Esophagus (tissue), 2 donors: ENCODE measurements around the gene KATNA1. TPM values are rescaled to one million over a fixed set of nuclear protein-coding genes. Genes with fewer than 3 reads are reported as not detected.
"Not testable (repeated sequence)": the region's sequence is repeated elsewhere in the genome, so short reads cannot be mapped to it uniquely, and the experiment has no call there.

Experiments used
- H3K27ac ChIP-seq, 2 donors: one replicate each; pipeline ENCODE4 v1.5.1; 2013; ENCODE audit warnings: low read depth in 2 of 2, mild to moderate bottlenecking in 2 of 2, inconsistent platforms in 1 of 2, low read length in 1 of 2, moderate library complexity in 1 of 2
- H3K27me3 ChIP-seq, 2 donors: one replicate each; pipeline ENCODE4 v1.6.1; 2013; ENCODE audit warnings: low read length in 2 of 2, control low read depth in 1 of 2, mild to moderate bottlenecking in 1 of 2; ENCODE audit not compliant: insufficient read depth in 2 of 2, control insufficient read depth in 1 of 2
- H3K36me3 ChIP-seq, 2 donors: one replicate each; pipeline ENCODE4 v1.6.1; 2013; ENCODE audit warnings: low read length in 1 of 2; ENCODE audit not compliant: control insufficient read depth in 2 of 2, insufficient read depth in 2 of 2
- H3K4me1 ChIP-seq, 2 donors: one replicate each; pipeline ENCODE4 v1.6.1; 2013; ENCODE audit warnings: low read length in 1 of 2; ENCODE audit not compliant: control insufficient read depth in 2 of 2, insufficient read depth in 2 of 2
- H3K4me3 ChIP-seq, 2 donors: one replicate each; pipeline ENCODE4 v1.5.1; 2013; ENCODE audit warnings: low read length in 2 of 2, mild to moderate bottlenecking in 2 of 2, low read depth in 1 of 2, moderate library complexity in 1 of 2
- H3K9me3 ChIP-seq, 2 donors: one replicate each; pipeline ENCODE4 v1.6.1; 2013; ENCODE audit warnings: mild to moderate bottlenecking in 2 of 2, low read depth in 1 of 2, low read length in 1 of 2, moderate library complexity in 1 of 2; ENCODE audit not compliant: control insufficient read depth in 2 of 2, insufficient read depth in 1 of 2
- WGBS, 2 donors: extraction: QIAGEN DNeasy Blood & Tissue Kit; methylation state at CpG; one replicate each; pipeline ENCODE4 v1.1.7; 2013; 5-methylcytosine and 5-hydroxymethylcytosine counted together
- polyA plus RNA-seq, 2 donors: library from polyadenylated mRNA; stranded (reverse); fragments of 200-250 nt; gene quantifications; one replicate each; pipeline ENCODE4 v1.2.3, GENCODE V29; 2013
- donor health status: healthy with polysubstance abuse.
- donor health status: Bipolar disorder and iron deficiency.

Gene KATNA1
- 10 to 100 TPM in 1 of 2 donors, 1 to 10 TPM in 1; 6.8 to 12.1 TPM for polyA plus RNA-seq

GRCh38 chr6:149648148-149649145 lies at the start of gene KATNA1:
TSS of gene KATNA1 (minus strand) at chr6:149648714. CDS start at chr6:149638547, 10,167 bp downstream.
- Histone ChIP-seq H3K27ac (peak within 1 kb of the TSS; percentile 86 to 96), H3K36me3 (no peaks in the 10 kb centered on the region), H3K9me3 (no peaks in the 10 kb centered on the region), H3K4me3 (peak within 1 kb of the TSS; percentile 90), H3K27me3 (no peaks in the 10 kb centered on the region), H3K4me1 (no peaks in the 10 kb centered on the region)
- 0 to 1% methylated on average over 69 of the region's 69 CpGs for WGBS, 2 donors

GRCh38 chr6:149698175-149698574 lies 49.7 kb upstream of the KATNA1 start:
- Histone ChIP-seq H3K27ac (no peak overlapping the region), H3K4me1 (no peaks in the 10 kb centered on the region), H3K4me3 (no peak overlapping the region), H3K36me3 (no peaks in the 10 kb centered on the region), H3K27me3 (no peaks in the 10 kb centered on the region), H3K9me3 (no peaks in the 10 kb centered on the region)
- WGBS, 2 donors = 90 to 96% methylated on average over 2 of the region's 2 CpGs

GRCh38 chr6:149696901-149697300 lies 48.4 kb upstream of the KATNA1 start:
- 30 to 36% methylated on average over 1 of the region's 1 CpG for WGBS, 2 donors
- H3K4me1 ChIP-seq = no peaks in the 10 kb centered on the region

GRCh38 chr6:149694921-149695320 lies 46.4 kb upstream of the KATNA1 start:
- H3K4me3 ChIP-seq = no peak overlapping the region
- H3K27ac ChIP-seq = no peak overlapping the region
- H3K4me1 ChIP-seq = no peaks in the 10 kb centered on the region
- no peaks in the 10 kb centered on the region for H3K9me3 ChIP-seq
- peaks cover 0 to 3% of the 10 kb centered on the region in 2 donors for H3K36me3 ChIP-seq
- no peaks in the 10 kb centered on the region for H3K27me3 ChIP-seq
- WGBS, 2 donors = 54 to 69% methylated on average over 2 of the region's 2 CpGs

More at GRCh38 chr6:149696901-149697300, 48.4 kb upstream of the KATNA1 start:
- no peaks in the 10 kb centered on the region for H3K9me3 ChIP-seq
- H3K36me3 ChIP-seq = no peaks in the 10 kb centered on the region
- no peaks in the 10 kb centered on the region for H3K27me3 ChIP-seq
- H3K4me3 ChIP-seq = no peak overlapping the region
- no peak overlapping the region for H3K27ac ChIP-seq

GRCh38 chr6:149691201-149691600 lies 42.7 kb upstream of the KATNA1 start:
- Histone ChIP-seq H3K36me3 (peaks cover 0 to 3% of the 10 kb centered on the region in 2 donors), H3K4me1 (no peaks in the 10 kb centered on the region), H3K4me3 (no peak overlapping the region), H3K27ac (no peak overlapping the region), H3K9me3 (no peaks in the 10 kb centered on the region), H3K27me3 (no peaks in the 10 kb centered on the region)
- WGBS, 2 donors = 94 to 95% methylated on average over 2 of the region's 2 CpGs

GRCh38 chr6:149686230-149686629 lies 37.7 kb upstream of the KATNA1 start:
- H3K27me3 ChIP-seq = no peaks in the 10 kb centered on the region
- no peaks in the 10 kb centered on the region for H3K9me3 ChIP-seq
- H3K27ac ChIP-seq = no peak overlapping the region
- 78 to 86% methylated on average over 7 of the region's 7 CpGs for WGBS, 2 donors
- peaks cover 7 to 14% of the 10 kb centered on the region in 2 donors for H3K36me3 ChIP-seq
- H3K4me1 ChIP-seq = no peaks in the 10 kb centered on the region
- no peak overlapping the region for H3K4me3 ChIP-seq

GRCh38 chr6:149683256-149683859 lies 34.8 kb upstream of the KATNA1 start:
- H3K36me3 ChIP-seq = peaks cover 9 to 11% of the 10 kb centered on the region in 2 donors
- WGBS, 2 donors = 88 to 92% methylated on average over 4 of the region's 4 CpGs
- no peak overlapping the region for H3K27ac ChIP-seq
- no peaks in the 10 kb centered on the region for H3K27me3 ChIP-seq
- H3K9me3 ChIP-seq = no peaks in the 10 kb centered on the region
- no peak overlapping the region for H3K4me3 ChIP-seq
- no peaks in the 10 kb centered on the region for H3K4me1 ChIP-seq

GRCh38 chr6:149681845-149682244 lies 33.3 kb upstream of the KATNA1 start:
- not testable (repeated sequence) for H3K4me3 ChIP-seq, H3K27me3 ChIP-seq, H3K27ac ChIP-seq, H3K9me3 ChIP-seq, H3K4me1 ChIP-seq
- H3K36me3 ChIP-seq = peaks cover 9 to 11% of the 10 kb centered on the region in 2 donors
- WGBS, 2 donors = 95 to 96% methylated on average over 14 of the region's 14 CpGs

- Histone ChIP-seq H3K9me3 (no peaks in the 10 kb centered on the region), H3K27me3 (no peaks in the 10 kb centered on the region), H3K4me1 (no peaks in the 10 kb centered on the region), H3K36me3 (peaks cover 9 to 14% of the 10 kb centered on the region in 2 donors), H3K27ac (no peak overlapping the region), H3K4me3 (no peak overlapping the region)
Observed at GRCh38 chr6:149681209-149681608, 32.7 kb upstream of the KATNA1 start.
